GM18508 (cell line): ENCODE measurements around the gene DIAPH2.
A peak's percentile ranks its signal among the peaks of the same experiment; 100 is the strongest.
"Not testable (repeated sequence)": the region's sequence is repeated elsewhere in the genome, so short reads cannot be mapped to it uniquely, and the experiment has no call there.

Experiments
- ATAC-seq: cut with Tn5 transposase; IDR thresholded peaks from one replicate; pipeline ENCODE4 v1.9.1; 2021; ENCODE audit warnings: moderate number of reproducible peaks; ENCODE audit not compliant: insufficient read depth, unreplicated experiment

DIAPH2 gene

GRCh38 chrX:96798982-96799381, 114.3 kb downstream of the DIAPH2 start:
- no peak for ATAC-seq

- ATAC-seq, result no peak
These were observed 122.7 kb downstream of the DIAPH2 start for GRCh38 chrX:96807318-96807717.

- ATAC-seq, result no peak
These were observed 136.3 kb downstream of the DIAPH2 start for GRCh38 chrX:96820935-96821334.

GRCh38 chrX:96824166-96824565, 139.5 kb downstream of the DIAPH2 start:
- no peak for ATAC-seq

GRCh38 chrX:96833333-96833732, 148.7 kb downstream of the DIAPH2 start:
- no peak for ATAC-seq

- ATAC-seq, result no peak
These were observed 149.5 kb downstream of the DIAPH2 start for GRCh38 chrX:96834137-96834536.

- ATAC-seq, result peak; percentile 84
These were observed 151.1 kb downstream of the DIAPH2 start for GRCh38 chrX:96835660-96836289.

GRCh38 chrX:96837808-96838207, 153.2 kb downstream of the DIAPH2 start:
- ATAC-seq, result no peak

- ATAC-seq, result no peak
These were observed 153.9 kb downstream of the DIAPH2 start for GRCh38 chrX:96838537-96838936.

GRCh38 chrX:96841325-96841724, 156.7 kb downstream of the DIAPH2 start:
- ATAC-seq, result no peak

- ATAC-seq, result not testable (repeated sequence)
These were observed 157.2 kb downstream of the DIAPH2 start for GRCh38 chrX:96841866-96842265.

- ATAC-seq, result no peak
These were observed 158.9 kb downstream of the DIAPH2 start for GRCh38 chrX:96843566-96843965.

GRCh38 chrX:96846841-96847240, 162.2 kb downstream of the DIAPH2 start:
- no peak for ATAC-seq

GRCh38 chrX:96859422-96859821, 174.8 kb downstream of the DIAPH2 start:
- ATAC-seq, result not testable (repeated sequence)

- peak; percentile 43 for ATAC-seq
These were observed 176.6 kb downstream of the DIAPH2 start for GRCh38 chrX:96861218-96861617.

- no peak for ATAC-seq
These were observed 177.0 kb downstream of the DIAPH2 start for GRCh38 chrX:96861661-96862060.

GRCh38 chrX:96883608-96884007, 199.0 kb downstream of the DIAPH2 start, which contains the start of gene RPA4:
Gene RPA4 (plus strand): TSS chrX:96883908. CDS start chrX:96884311, 403 bp downstream.
- ATAC-seq, result no peak

- ATAC-seq, result no peak
These were observed 199.4 kb downstream of the DIAPH2 start for GRCh38 chrX:96884027-96884426.

GRCh38 chrX:96889726-96890125, 205.1 kb downstream of the DIAPH2 start:
- ATAC-seq, result no peak

GRCh38 chrX:96906741-96907140, 222.1 kb downstream of the DIAPH2 start:
- no peak for ATAC-seq

- no peak for ATAC-seq
These were observed 223.1 kb downstream of the DIAPH2 start for GRCh38 chrX:96907516-96908272.

GRCh38 chrX:96909291-96909690, 224.6 kb downstream of the DIAPH2 start:
- no peak for ATAC-seq
